ENCODE data around the gene ADARB2.

The ADARB2 gene

DNA sequence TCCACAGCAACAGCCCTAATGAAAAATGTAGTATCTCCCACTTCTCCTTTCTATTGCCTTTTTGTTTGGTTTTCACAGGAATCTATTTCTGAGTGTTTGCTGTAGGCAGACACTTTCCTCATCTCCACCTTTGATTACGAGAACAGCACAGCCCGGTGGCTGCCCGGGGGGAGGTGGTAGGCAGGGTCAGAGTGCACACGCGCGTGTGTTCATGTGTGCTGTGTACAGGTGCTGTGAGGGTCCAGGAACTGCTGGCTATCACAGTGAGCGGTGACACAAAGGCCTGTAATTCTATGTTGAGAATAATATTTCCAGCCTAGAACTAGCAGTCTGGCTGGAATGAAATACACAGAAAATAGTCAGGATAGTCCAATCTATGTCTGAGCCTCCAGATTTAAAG, 212.8 kb downstream of the ADARB2 start:
- DNase-seq (ENCODE audit: low spot score): no peak

DNA sequence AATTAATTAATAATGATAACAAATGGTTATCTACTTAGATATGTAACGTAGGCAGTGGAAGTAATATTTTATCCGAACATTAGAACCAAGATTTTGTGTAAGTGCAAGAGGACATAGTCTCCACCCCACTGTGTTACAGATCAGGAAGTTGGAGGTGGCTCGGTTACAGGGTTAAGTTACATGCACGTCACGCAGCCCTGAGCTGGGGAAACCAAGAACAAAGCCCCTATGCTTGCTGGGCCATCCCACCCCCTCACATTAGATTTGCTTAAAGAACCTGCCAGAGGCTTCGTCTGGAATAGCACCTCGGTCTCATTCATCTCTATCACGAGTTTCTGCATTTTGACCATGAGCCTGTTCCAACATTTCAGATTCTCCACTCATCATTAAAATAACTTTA, 214.1 kb downstream of the ADARB2 start:
- DNase-seq (ENCODE audit: low spot score): no peak

DNA sequence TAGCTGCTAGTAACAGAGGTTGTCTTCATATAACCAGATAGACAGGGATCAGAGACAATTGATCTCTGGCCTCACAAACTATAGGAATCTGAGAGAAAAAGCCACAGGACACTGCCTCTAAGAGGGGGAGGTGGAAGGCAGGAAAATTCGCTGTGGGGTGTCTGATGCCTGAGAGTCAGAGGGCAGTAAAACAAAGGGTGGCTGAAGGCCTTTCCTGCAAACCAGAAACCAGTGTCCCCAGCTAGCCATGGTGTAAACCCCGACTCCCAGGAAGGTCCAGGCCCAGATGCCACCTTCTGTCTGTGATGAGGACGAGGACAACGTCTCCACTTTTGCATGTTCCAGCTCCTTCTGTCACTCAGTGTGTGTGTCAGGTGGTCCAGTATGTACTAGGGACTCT, 215.1 kb downstream of the ADARB2 start:
- no peak for DNase-seq (ENCODE audit: low spot score)

DNA sequence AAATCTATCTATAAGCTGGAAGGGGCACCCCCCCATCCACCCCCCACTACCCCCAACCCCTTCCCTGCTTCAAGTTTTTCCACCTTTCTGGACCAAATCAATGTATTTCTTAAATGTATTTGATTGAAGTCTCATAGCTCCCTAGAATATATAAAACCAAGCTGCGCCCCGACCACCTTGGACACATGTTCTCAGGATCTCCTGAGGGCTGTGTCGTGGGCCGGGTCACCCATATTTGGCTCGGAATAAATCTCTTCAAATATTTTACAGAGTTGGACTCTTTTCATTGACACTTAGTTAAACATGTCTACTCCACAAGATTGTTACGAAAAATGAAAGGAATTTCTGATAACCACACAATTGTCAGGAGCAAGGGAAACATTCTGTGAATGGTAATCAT, 215.6 kb downstream of the ADARB2 start:
- no peak for DNase-seq (ENCODE audit: low spot score)

DNA sequence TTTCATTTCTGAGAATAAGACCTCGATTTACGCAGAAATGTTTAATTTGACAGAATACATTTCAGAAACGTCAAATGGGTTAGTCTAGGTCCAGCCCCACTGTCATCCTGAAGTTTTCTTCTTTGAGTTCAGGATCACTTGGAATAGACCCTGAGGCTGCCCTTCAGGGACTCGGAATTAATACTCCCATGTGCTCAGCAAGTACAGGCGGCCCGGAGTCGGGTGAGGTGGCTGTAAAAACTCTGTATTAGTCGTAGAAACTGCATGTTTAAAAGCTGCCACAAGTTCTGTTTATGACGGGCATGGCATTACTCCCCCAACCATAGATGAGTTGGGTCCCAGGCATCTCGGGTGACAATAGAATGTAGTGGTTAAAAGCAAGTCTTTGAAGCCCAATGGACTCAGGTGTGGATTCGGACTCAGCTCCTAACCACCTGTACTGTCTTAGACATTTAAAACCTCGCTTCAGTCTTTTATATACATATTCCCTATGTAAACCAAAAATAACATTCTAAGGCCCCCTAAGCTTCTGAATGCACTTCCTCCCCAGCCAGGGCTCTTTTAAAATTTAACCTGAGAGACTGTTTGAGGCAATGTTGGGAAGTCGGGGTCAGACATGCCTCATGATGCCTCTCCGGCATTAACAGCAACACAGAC, 216.3 kb downstream of the ADARB2 start:
- no peak for DNase-seq (ENCODE audit: low spot score)

DNA sequence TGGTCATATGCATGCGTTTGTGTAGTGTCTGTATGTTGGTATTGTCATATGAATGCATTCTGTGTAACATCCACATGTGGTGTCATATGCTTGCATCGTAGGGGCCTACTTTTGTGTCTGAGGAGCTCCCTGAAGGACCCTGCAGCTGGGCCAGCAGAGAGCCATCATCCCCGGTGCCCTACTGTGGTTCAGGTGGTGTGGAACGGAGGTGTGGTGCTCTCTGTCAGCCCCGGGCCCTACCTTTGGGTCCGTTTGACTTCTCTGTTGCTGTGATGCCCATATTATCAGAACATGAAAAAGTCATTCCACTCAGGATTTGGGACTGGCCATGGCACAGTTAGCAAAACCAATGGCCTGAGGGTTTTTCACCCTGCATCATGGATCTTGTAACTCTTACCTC, 217.9 kb downstream of the ADARB2 start:
- DNase-seq (ENCODE audit: low spot score): no peak

DNA sequence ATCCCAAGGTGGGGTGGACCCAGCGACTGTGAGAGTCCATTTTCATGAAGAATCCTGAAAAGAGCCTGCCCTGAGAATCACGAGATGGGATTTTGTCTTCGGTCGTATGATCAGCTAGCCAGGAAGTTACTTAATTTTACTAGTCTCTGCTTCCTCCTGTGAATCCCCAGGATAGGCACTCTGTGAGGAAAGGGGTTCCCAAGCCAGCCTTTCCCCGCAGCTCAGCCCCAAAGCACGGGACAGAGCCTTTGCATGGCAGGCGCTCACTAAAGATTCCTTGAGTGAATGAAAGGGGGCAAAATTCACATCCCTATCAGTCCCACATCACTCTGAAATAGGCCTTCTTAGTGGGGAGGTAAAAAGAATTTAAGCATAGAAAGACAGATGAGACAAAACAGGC, 219.6 kb downstream of the ADARB2 start:
- DNase-seq (ENCODE audit: low spot score): no peak

DNA sequence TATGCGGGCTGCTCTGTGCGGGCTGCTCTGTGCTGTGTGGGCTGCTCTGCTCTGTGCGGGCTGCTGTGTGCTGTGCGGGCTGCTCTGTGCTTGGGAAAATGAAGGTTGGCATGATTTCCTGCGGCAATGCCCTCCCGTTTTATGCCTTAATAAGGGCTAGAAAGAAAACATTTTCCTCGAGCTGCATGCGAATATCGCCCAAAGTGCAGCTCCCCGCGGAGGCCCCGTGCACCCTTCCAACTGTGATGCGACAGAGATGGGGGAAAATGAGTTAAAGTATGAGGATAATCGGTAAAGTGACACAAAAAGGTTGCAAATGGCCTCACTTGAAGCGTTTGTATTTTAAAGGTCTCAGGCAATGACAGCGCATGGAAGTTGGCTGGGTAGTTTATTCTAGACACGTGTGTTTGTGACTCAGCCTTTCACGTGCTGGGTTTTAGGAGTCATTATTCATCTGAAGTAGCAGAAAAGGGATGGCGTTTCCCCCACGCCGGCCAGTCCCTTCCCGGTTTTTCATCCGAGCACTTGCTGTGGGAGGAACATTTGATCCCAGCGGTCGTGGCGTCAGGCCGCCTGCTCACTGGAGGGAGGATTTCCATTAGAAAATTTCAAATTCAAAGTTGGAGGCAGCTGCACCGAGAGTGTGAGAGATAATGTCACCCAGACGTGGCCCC, 220.7 kb downstream of the ADARB2 start:
- no peak for DNase-seq (ENCODE audit: low spot score)

DNA sequence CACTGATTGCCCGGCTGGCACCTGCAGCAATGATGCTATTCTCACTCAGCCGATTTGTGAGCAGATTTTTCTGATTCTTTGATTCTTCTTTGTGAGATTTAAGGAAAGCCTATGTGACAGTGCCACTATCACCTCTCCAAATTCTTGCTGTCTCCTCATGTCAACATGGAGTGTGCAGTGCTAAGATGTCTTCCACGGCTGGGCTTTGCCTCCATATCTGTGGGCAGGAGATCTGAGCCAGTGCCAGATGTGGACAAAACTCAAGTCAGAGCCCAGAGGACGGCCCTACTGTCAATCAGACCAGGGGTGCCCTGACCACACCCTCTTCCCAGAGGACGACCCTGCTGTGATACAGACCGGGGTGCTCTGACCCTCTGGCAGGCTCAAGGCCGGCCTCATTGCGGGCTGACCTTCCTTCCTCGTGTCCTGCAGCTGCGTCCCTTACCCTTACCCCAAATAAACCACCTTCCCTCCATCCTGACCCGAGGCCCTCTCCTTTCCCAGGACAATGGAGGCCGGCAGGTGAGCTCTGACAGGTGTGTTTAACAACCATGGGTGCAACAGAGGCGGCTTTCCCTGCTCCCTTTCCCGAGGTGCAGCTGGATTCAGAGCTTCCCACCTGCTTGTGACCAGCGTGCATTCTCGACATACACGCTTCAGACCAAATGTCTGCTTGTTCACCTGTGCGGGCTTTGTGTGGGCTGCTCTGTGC, 221.4 kb downstream of the ADARB2 start:
- no peak for DNase-seq (ENCODE audit: low spot score)

DNA sequence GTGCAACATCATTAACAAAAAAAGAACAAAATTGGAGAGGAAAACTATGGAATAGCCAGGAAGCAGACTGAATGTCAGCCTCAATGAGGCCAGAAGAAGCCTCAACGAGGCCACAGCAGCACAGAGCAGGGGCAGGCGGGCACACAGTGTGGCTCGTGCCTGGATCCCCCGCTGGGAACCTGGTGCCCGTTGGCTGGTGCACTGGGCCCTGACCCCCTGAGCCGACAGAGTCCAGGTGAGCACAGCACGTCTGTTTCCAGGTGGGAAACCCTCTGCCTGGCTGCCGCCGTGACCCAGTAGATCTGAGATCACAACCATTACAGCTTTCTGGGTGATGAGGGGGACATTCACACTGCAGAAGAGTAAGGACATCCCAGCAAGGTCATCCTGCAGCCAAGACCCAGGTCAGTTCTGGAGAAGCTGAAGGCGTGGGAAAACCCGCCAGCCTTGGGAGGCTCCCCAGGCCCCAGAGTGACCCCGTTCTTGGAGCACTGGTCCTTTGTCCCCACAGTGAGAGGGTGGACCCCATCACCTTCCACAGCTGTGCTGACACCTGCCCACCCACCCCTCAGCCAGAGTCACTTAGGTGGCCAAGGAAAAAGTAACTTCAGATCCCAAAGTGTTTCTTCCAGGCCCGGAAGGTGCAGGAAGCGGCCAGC, 222.1 kb downstream of the ADARB2 start:
- DNase-seq (ENCODE audit: low spot score): no peak

DNA sequence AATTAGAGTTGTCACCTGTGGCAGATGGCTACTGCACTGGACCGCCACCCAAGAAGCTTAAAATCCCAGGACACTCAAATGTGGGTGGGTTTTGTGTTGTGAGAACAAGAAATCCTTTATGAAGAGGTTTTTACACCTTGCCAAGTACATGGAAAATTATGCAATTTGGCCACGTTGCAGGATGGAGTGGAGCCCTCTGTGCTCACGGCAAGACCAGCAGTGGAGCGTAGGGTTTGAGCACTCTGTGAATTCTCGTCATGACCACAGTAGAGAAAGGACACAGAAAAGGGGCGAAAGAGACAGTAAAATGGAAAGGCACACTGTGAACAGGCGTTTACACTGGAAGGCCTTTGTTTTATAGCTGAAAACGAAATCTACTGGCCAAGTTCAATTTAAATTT, 222.6 kb downstream of the ADARB2 start:
- no peak for DNase-seq (ENCODE audit: low spot score)

DNA sequence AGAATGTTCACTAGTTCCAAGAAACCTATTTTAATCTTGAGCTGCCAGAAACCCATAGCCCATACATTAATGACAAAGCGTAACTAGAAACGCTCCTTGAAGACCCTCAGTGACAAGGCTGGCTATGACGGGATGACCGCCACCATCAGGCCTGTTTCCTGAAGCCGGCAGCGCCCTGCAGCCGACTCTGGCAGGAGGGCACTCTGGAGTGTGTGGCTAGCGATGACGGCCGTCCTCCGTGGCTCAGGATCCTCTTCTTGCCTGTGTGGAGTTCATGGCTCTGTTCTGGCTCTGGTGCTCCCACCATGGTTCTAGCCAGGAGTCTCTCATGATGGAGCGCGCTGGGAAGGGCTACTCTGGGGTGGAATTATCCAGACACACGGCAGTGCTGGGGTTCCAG, 224.1 kb downstream of the ADARB2 start:
- no peak for DNase-seq (ENCODE audit: low spot score)

DNA sequence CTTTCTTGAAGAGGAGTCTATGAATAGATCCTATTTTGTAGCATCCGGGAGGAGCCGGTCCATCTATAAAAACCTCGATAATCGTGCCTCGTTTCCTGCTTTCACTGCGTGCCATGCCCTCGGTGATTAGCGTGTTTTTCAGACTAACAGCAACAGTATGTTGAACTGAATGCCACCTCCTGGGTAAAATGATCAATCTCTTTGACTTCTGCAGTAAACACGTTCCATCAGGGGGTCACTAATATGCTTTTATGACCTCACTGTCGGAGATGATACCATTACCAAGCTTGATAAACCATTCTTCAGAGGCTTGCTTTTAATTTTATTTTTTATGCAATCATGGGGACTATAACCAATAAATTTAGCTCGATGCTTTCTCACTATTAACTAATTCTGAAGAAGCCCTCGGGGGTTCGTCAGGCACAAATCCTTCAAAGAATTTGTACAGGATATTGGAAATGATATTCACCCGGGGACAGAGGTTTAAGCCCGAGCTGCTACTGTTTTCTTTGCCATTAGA, 228.3 kb downstream of the ADARB2 start:
- DNase-seq (ENCODE audit: low spot score): no peak

DNA sequence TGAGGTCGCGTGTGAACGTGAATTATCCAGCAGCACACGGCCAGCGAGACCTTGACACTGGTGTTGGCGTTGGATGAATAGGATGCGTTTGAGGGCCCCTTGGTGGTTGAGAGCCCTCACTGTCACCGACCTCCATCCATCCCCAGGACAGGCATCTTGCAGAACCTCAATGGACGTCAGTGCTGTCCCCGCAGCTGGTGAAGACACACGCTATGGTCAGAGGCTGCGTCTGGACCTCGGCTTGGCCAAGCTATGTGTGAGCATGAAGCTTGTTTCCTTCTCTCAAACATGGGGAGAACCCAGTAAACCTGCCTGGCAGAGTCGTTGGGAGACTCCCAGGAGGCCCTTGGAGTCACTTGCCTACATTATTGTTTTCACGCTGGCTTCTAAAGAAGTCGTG, 229.2 kb downstream of the ADARB2 start:
- no peak for DNase-seq (ENCODE audit: low spot score)

DNA sequence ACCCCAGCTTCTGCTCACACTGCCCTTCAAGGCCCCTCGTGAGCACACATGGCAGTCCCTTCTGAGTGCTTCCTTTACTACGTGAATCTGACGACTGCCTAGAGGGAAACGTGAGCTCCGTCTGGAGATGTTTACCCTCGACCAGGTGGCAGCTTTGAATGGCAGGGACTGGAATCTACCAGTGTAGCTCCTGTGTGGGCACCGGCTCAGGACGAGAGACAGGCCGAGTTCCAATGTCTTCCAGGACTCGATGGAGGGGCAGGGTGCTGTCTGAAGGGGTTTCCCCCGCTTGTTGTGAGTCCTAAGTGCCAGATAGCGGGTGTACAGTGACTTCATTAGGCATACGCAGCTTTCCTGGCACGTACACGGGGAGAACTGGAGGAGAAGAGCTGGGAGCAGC, 229.9 kb downstream of the ADARB2 start:
- DNase-seq (ENCODE audit: low spot score): no peak

DNA sequence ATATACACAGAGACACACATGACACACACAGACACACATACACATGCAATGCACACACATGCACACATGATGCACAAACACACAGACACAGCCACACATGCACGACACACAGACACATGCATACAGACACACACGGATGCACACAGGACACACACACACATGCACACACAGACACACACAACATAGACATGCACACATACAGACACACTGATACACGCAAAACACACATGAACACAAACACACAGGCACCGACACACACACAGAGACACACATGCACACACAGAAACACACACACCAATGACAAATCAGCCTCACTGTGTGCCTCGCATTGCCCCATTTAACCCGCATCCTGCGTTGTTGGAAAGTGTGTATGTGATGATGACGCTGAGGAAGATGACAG, 232.4 kb downstream of the ADARB2 start:
- DNase-seq (ENCODE audit: low spot score): no peak

DNA sequence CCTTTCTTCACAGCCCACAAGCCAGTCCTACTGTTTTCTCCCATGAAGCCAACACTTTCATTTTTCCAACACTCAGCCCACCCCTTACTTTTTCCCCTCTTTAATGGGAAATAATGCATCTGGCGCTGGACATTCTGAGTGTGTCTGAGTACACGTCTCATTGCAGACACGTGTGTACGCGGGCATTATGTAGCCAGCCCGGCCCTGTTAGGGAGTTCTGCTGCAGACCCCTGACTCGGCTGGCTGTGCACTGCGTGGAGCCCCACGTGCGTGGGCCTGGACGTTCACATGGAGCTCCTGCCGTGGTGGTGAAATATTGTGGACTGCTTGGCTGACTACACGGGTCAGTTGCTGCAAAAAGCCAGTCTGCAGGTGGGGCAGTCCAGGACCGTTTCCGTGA, 233.0 kb downstream of the ADARB2 start:
- no peak for DNase-seq (ENCODE audit: low spot score)

DNA sequence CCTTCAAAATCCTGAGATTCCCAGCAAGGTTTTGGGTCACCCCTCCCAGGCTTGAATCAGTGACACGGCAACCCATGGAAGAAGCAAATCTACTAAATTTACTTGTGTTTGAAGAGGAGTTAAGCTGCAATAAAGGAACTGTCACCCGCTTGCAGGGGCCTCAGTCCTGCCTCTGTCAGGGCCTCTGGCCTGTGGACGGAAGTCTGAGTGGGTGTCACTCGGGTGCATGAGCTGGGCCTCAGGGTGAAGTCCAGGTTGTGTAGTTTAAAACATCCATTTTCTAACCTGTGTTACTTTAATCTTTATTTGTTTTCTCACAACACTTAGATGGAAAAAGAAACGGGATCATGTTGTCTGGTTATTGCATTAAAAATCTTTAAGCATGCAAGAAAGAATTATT, 234.9 kb downstream of the ADARB2 start:
- no peak for DNase-seq (ENCODE audit: low spot score)

DNA sequence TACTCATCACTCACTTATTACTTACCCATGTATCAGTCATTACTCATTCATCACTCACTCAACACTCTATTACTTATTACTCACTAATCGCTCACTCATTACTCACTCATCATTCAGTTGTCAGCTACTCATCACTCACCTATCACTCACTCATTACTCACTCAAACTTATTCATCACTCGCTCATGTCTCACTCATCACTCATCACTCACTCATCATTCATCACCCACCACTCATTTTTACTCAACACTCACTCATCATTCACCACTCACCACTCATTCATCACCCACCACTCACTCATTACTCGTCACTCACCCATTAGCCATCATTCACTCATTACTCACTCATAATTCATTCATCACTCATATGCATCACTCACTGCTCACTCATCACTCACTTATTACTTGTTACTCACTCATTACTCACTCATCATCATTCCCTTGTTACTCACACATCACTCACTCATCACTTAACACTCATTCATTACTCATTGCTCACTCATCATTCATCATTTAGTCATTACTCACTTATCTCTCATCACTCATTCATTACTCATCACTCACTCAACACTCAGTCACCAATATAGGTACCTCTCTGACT, 237.9 kb downstream of the ADARB2 start:
- DNase-seq (ENCODE audit: low spot score): no peak

DNA sequence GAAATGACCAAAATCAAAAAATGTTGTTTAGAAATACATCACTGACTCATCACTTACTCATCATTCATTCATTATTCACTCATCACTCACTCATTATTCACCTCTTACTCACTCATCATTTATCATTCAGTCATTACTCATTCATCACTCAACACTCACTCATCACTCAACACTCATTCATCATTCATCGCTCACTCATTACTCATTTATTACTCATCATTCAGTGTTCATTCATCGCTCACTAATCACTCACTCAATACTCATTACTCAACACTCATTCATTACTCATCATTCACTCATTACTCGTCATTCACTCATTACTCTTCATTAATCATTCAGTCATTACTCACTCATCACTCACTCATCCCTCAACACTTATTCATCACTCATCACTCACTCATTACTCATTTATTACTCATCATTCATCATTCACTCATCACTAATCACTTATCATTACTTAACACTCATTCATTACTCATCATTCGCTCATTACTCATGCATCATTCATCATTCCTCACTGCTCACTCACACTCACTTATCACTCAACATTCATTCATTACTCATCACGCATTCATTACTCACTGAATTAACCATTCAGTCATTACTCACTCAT, 238.5 kb downstream of the ADARB2 start:
- no peak for DNase-seq (ENCODE audit: low spot score)

DNA sequence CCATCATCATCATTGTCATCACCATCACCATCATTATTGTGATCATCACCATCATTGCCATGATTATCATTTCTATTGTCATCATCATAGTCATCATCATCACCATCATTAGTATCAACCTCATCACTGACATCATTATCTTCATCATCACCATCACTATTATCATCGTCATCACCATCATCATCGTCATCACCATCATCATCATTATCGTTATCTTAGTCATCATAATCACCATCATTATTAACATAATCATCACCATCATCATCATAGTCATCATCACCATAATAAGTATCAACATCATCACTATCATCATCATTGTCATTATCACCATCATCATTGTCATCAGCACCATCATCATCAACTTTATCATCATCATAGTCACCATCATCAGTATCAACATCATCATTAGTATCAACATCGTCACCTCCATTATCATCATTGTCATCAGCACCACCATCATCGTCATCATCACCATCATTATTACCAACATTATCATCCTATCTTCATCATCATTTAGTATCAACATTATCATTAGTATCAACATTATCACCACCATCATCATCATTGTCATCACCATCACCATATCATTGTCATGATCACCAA, 241.3 kb downstream of the ADARB2 start:
- DNase-seq (ENCODE audit: low spot score): no peak

Measured in cerebellar cortex (tissue), 1 donor.